ENCODE results near the gene SLC29A4. TPM values are rescaled to one million over a fixed set of nuclear protein-coding genes. Genes with fewer than 3 reads are reported as not detected.
"Not testable (repeated sequence)": the region's sequence is repeated elsewhere in the genome, so short reads cannot be mapped to it uniquely, and the experiment has no call there.

The SLC29A4 gene
- 39.8 and 43.1 TPM in 2 replicates for total RNA-seq (2014; rRNA removed; shearing (Covaris generic))

DNA sequence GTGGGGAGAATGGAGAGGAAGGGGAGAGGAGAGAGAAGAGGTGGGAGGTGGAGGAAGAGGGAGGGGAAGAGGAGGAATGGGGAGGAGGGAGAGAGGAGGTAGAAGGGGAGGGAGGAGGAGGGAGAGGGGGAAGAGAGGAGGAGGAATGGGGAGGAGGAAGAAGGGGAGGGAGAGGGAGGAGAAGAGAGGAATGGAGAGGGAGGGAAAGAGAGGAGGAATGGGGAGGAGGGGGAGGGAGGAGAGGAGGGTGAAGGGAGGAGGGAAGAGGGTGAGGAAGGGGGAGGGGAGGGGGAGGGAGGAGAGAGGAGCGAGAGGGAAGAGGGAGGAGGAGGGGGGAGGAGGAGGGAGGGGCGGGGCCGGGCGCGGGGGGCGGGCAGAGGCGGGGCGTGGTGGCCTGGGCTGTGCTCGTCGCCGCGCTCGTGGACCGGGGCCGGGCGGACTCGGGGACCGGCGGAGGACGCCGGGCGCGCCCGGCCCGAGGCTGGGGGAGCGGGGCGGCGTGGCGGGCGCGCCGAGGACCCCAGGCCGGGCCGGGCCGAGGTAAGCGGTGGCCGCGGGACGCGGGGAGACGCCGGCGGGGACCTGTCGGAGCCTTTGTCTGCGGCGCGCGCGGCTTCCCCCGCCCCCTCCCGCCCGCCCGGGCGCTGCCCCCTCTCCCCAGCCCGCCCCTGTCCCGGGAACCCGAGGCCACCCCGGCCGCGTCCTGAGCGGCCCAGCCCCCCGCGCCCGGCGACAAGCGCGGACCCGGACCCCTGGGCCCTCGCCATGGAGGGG lies at the start of gene SLC29A4:
Gene SLC29A4 (plus strand): TSS at position 401 of the 774 bp plus-strand sequence. CDS start 4,874 bp downstream, outside the sequence.
- DNase-seq: peak; percentile 59 to 62
- no peaks in the 10 kb centered on the region for H3K9me3 ChIP-seq (replicated peaks)
- H3K36me3 ChIP-seq: no peaks in the 10 kb centered on the region
- H3K4me1 ChIP-seq: peaks cover 4% of the 10 kb centered on the region; the same call in 1 of the 2 replicates
- no peaks in the 10 kb centered on the region for H3K27me3 ChIP-seq
- no peak within 1 kb of the TSS; the same call in 1 of the 2 replicates for H3K27ac ChIP-seq
- H3K4me3 ChIP-seq: peak within 1 kb of the TSS; percentile 66

GRCh38 chr7:5234852-5235831 lies 47.6 kb upstream of the SLC29A4 start:
- 0 out of 2 replicates have a peak, but pooled peaks cover 3% of the 10 kb centered on the region for H3K4me1 ChIP-seq
- no peak overlapping the region for H3K4me3 ChIP-seq
- H3K9me3 ChIP-seq (replicated peaks): no peaks in the 10 kb centered on the region
- peaks cover 19% of the 10 kb centered on the region for H3K36me3 ChIP-seq
- no peaks in the 10 kb centered on the region for H3K27me3 ChIP-seq
- H3K27ac ChIP-seq: no peak overlapping the region
- DNase-seq: no peak

DNA sequence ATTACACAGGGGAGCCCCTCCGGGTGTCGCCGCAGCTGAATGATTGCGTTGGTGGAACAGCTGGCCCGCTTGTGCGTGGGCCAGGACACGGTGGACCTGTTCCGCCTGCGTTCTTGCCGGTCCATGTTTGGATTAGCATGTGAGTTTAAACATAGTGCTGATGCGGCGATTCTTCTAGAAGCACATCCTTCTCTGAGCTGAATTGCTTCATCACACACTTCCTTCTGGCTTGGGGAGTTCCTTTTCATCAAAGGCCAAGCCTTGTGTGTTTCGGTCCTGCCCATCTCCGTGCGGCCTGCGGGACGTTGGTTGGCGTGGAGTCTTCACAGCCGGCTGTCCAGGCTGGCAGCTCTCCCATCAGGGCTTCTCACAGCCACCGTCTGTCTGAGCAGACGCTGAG lies 45.5 kb upstream of the SLC29A4 start:
- H3K27ac ChIP-seq: no peak overlapping the region
- peak in 1 of 2 experiments; percentile 57 for DNase-seq
- peak overlapping the region; percentile 41 for H3K4me3 ChIP-seq
- no peaks in the 10 kb centered on the region for H3K27me3 ChIP-seq
- H3K9me3 ChIP-seq (replicated peaks): no peaks in the 10 kb centered on the region
- H3K4me1 ChIP-seq: 0 out of 2 replicates have a peak, but pooled peaks cover 3% of the 10 kb centered on the region
- no peaks in the 10 kb centered on the region for H3K36me3 ChIP-seq

DNA sequence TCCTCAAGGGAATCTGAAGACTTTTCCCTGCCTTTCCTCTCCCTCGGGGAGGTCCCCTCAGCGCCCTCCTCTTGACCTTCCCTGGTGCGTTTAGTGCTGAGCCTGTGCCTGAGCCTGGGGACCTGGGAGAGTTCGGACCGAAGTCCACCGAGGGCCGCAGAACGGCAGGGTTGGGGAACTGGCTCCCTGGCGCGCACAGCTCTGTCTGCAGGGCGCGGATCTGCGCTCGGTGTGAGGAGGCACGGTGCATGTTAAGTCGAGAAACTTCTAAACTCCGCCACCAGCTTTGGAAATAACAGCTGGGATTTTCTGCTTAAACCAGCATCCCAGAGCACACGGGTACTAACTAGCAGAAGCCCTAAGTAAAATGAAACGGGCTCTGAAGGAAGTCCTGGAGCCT lies 44.2 kb upstream of the SLC29A4 start:
- 0 out of 2 replicates have a peak, but pooled peaks cover 3% of the 10 kb centered on the region for H3K4me1 ChIP-seq
- no peaks in the 10 kb centered on the region for H3K27me3 ChIP-seq
- no peaks in the 10 kb centered on the region for H3K9me3 ChIP-seq (replicated peaks)
- H3K27ac ChIP-seq: no peak overlapping the region
- peak in 1 of 2 experiments; percentile 48 for DNase-seq
- H3K36me3 ChIP-seq: no peaks in the 10 kb centered on the region
- H3K4me3 ChIP-seq: no peak overlapping the region

GRCh38 chr7:5243261-5243660 lies 39.5 kb upstream of the SLC29A4 start:
- no peaks in the 10 kb centered on the region for H3K9me3 ChIP-seq (replicated peaks)
- DNase-seq: no peak
- H3K27ac ChIP-seq: no peak overlapping the region
- 0 out of 2 replicates have a peak, but pooled peaks cover 3% of the 10 kb centered on the region for H3K4me1 ChIP-seq
- H3K27me3 ChIP-seq: no peaks in the 10 kb centered on the region
- no peak overlapping the region for H3K4me3 ChIP-seq
- H3K36me3 ChIP-seq: no peaks in the 10 kb centered on the region

DNA sequence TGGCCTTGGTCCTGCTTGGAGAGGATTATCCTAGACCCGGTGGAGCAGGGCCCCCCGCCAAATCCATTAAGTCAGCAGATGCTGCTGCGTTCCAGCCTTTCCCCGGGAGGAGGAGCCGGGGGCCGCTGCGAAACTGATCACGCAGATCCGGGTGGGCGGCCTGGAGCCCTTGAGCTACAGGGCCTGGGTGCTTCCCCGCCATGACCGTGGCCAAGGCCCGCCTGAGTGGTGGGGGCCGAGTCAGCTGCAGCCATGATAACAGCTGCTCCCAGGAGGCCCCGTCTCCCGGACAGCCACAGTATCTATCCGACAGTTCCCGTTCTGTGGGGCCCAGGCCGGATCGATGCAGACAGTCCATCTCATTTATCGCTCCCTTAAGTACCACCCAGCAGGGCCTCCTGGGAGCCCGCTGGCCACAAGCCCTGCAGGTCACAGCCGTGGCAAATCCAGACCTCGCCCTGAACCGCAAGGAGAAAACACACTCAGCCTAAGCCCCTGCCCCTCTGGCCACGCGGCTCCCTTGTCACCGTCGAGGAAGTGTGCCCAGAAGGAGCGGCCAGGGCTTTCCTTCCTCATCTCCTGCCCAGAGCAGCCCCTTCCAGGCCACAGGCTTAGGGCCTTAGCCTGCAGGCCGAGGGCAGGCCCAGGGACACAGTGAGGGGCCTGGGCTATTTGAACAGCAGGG lies 34.4 kb upstream of the SLC29A4 start:
- H3K9me3 ChIP-seq (replicated peaks): no peaks in the 10 kb centered on the region
- peaks cover 5% of the 10 kb centered on the region; the same call in 1 of the 2 replicates for H3K4me1 ChIP-seq
- H3K27me3 ChIP-seq: no peaks in the 10 kb centered on the region
- no peaks in the 10 kb centered on the region for H3K36me3 ChIP-seq
- peak overlapping the region; percentile 46 for H3K4me3 ChIP-seq
- peak overlapping the region; percentile 85 for H3K27ac ChIP-seq
- DNase-seq: peak; percentile 94 to 96

- not testable (repeated sequence) for H3K36me3 ChIP-seq; H3K4me3 ChIP-seq; H3K27me3 ChIP-seq; H3K4me1 ChIP-seq; H3K27ac ChIP-seq; H3K9me3 ChIP-seq (replicated peaks)
- DNase-seq: peak; percentile 33 to 61
These were observed 32.0 kb upstream of the SLC29A4 start for GRCh38 chr7:5250787-5251186.

GRCh38 chr7:5253529-5253928 lies 29.2 kb upstream of the SLC29A4 start:
- H3K9me3 ChIP-seq (replicated peaks); DNase-seq; H3K27me3 ChIP-seq; H3K4me3 ChIP-seq; H3K4me1 ChIP-seq; H3K36me3 ChIP-seq; H3K27ac ChIP-seq: not testable (repeated sequence)

GRCh38 chr7:5254371-5254770 lies 28.4 kb upstream of the SLC29A4 start:
- H3K9me3 ChIP-seq (replicated peaks); DNase-seq; H3K27ac ChIP-seq; H3K4me1 ChIP-seq; H3K36me3 ChIP-seq; H3K4me3 ChIP-seq; H3K27me3 ChIP-seq: not testable (repeated sequence)

DNA sequence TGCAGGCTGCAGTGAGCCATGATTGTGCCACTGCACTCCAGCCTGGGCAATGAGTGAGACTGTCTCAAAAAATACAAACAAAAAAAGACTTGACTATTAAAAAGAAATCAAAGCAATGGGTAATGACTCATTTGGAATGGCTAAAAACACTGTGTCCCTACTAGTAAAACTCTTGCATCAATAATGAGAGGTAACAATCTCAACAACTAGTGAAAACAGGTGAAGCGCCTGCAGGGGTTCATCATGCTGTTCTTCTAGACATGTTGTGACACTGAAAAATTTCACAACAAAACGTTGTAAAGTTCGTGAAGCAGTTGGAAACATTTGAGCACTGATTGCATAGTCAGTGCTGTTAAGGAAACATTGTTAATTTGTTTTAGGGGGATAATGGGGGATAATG lies 26.9 kb upstream of the SLC29A4 start:
- no peaks in the 10 kb centered on the region for H3K9me3 ChIP-seq (replicated peaks)
- no peaks in the 10 kb centered on the region for H3K27me3 ChIP-seq
- H3K4me3 ChIP-seq: no peak overlapping the region
- no peak overlapping the region for H3K27ac ChIP-seq
- no peaks in the 10 kb centered on the region for H3K36me3 ChIP-seq
- DNase-seq: no peak
- no peaks in the 10 kb centered on the region for H3K4me1 ChIP-seq

- not testable (repeated sequence) for H3K9me3 ChIP-seq (replicated peaks); H3K27ac ChIP-seq; H3K4me3 ChIP-seq; H3K4me1 ChIP-seq; H3K27me3 ChIP-seq; DNase-seq; H3K36me3 ChIP-seq
These were observed 22.1 kb upstream of the SLC29A4 start for GRCh38 chr7:5260530-5261068.

GRCh38 chr7:5263066-5263465 lies 19.7 kb upstream of the SLC29A4 start:
- not testable (repeated sequence) for DNase-seq; H3K9me3 ChIP-seq (replicated peaks); H3K27ac ChIP-seq; H3K27me3 ChIP-seq; H3K36me3 ChIP-seq; H3K4me3 ChIP-seq; H3K4me1 ChIP-seq

GRCh38 chr7:5265320-5266190 lies 17.2 kb upstream of the SLC29A4 start:
- Histone ChIP-seq H3K27me3 (no peaks in the 10 kb centered on the region), H3K36me3 (no peaks in the 10 kb centered on the region), H3K27ac (no peak overlapping the region), H3K4me1 (peaks cover 6% of the 10 kb centered on the region; the same call in 1 of the 2 replicates), H3K4me3 (no peak overlapping the region), H3K9me3 (replicated peaks) (no peaks in the 10 kb centered on the region)
- no peak for DNase-seq

Data from SJCRH30 (cell line).